GM21723 (cell line): Measurements from ENCODE around the gene HVCN1.
"Not testable (repeated sequence)": the region's sequence is repeated elsewhere in the genome, so short reads cannot be mapped to it uniquely, and the experiment has no call there.

Experiments used
- ATAC-seq: cut with Tn5 transposase; IDR thresholded peaks from one replicate; pipeline ENCODE4 v1.9.1; 2021; ENCODE audit warnings: mild to moderate bottlenecking, moderate library complexity; ENCODE audit not compliant: unreplicated experiment

Gene HVCN1

DNA sequence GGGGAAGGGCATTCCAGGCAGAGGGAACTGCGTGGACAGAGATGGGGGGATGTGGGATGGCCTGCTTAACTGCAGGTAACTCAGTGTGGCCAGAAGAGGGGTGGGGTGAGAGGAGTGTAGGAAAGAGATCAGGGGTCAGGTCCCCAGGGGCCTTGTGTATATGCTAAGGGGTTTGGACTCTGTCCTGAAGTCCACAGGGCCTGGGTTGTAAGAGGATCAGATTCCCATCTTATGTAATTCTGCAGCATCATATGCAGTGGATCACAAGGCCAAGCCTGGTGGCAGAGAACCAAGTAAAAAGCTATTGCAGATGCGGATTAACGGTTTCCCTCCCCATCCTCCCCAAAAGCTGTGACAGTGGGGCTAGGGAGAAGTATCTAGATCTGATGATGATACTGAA is 66.3 kb downstream of the HVCN1 start:
- no peak for ATAC-seq

DNA sequence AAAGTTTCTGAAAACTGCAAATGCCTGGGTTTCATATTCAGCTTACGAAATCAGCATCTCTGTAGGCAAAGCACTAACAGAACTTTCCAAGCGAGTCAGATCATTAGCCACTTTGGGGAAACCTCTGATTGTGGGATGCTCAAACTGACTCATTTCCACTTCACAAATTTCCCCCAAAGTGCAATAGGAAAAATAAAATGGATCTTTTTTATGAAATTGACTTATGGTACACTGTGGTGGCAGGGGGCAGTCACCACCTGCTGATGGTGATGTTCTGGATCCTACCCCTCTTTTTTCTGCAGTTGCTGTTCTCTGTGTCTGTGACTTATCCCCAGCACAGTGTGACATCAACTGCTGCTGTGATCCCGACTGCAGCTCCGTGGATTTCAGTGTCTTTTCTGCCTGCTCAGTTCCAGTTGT is 69.4 kb downstream of the HVCN1 start:
- ATAC-seq: peak; percentile 63

DNA sequence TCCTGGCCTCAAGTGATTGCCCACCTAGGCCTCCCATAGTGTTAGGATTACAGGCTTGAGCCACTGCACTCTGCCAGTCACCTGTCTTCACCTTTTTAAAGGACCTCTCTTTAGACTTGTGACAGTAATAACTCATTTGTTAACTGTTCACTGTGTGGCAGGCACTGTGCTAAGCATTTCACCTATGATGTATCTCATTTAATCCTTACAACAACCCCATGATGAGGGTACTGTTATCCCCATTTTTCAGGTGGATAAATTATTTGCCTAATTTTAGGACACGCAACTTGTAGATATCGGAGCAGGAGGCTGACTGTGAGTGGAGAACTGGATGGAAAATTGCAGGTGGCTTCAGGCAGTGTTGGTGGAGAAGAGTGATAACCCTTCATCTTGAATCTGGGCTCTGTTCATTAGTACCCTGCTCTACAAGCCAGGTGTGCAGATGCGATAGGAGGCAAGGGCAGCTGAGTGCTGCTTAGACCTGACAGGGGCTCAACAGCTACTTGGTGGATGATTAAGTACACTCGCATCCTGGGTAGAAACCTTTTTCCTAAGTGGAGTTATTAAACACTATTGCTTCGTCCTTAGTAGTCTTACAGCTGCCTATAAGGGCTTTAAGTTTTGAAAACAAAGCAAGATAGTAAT is 72.3 kb downstream of the HVCN1 start:
- no peak for ATAC-seq

DNA sequence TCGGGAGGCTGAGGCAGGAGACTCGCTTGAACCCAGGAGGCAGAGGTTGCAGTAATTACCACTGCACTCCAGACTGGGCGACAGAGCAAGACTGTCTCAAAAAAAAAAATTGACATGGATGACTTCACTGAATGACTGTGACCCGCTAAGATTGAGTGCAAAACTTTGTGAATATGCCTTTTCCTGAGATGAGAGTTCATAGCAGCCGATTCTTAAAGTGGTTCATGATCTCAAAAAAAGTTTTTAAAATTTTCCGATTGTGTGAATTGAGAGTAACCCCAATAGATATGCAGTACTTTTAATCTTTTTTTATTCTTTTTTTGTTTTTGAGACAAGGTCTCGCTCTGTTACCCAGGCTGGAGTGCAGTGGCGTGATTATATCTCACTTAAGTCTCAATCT is 73.7 kb downstream of the HVCN1 start:
- no peak for ATAC-seq

DNA sequence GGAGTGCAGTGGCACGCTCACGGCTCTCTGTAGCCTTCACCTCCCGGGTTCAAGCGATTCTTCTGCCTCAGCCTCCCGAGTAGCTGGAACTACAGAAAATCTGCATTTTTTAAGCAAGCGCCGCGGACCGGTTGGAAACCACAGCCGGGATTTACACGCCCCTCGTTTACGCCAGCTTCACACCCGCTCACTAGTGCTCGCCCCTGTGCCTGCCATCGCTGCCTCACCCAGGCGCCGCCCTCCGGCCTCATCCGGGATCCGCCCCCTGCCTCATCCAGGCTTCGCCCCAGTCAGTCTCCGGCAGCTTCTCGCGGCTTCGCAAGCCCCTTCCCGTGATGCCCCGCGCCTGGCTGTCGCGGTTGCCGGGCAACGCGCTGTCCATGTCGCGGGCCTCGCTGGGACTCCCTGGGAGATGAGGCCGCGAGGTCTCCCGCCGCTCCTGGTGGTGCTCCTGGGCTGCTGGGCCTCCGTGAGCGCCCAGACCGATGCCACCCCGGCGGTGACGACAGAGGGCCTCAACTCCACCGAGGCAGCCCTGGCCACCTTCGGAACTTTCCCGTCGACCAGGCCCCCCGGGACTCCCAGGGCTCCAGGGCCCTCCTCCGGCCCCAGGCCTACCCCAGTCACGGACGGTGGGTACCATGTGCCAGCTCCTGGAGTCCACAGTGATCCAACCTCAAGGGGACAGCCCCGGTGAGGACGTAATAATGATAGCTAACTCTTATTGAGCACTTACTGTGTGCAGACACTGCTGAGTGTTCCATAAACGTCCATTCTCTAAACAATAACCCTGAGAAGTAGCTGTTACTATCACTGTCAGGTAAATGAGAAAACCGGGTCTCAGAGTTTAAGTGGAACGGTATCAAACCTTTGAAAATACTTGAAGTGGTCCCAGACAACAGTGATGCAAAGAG is 74.9 kb downstream of the HVCN1 start, which contains the start of gene TCTN1:
Gene TCTN1, plus strand, starts transcription at position 359 of the 914 bp plus-strand sequence. Its CDS starts 54 bp downstream, at position 413.
- peak; percentile 91 for ATAC-seq

DNA sequence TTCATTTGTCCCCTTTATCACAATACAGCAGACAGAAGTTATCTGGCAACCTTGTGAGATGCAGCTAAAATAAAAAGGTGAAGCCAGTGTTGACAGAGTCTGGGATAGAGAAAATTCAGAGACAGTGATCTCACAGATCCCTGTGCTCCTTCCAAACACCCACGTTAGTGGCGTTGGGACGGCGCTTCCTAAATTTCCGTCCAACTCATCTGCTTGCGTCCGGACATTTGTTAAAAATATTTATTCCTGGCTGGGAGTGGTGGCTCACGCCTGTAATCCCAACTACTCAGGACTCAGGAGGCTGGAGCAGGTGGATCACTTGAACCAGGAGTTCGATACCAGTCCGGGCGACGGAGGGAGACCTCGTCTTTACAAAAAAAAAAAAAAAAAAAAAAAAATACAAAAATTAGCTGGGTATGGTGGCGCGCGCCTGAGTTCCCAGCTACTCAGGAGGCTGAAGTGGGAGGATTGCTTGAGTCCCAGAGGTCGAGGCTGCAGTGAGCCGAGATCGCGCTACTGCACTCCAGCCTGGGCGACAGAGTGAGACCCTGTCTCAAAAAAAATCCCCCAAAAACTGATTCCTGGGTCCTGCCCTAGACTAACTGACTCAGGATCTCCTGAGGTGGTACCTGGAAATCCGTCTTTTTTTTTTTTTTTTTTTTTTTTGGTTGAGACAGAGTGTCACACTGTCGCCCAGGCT is 75.7 kb downstream of the HVCN1 start:
- no peak for ATAC-seq

DNA sequence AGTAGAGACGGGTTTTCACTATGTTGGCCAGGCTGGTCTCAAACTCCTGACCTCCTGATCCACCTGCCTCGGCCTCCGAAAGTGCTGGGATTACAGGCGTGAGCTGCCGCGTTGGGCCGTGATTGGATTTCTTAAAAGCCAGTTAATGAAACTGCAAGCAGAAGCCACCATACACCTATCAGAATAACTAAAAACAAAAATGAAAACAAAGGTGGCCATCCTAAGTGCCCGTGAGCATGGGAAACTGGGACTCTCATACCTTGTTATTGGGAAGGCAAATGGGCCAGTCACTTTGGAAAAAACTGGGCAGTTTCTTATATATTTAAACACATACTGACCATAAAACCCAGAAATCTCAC is 82.7 kb downstream of the HVCN1 start:
- no peak for ATAC-seq

DNA sequence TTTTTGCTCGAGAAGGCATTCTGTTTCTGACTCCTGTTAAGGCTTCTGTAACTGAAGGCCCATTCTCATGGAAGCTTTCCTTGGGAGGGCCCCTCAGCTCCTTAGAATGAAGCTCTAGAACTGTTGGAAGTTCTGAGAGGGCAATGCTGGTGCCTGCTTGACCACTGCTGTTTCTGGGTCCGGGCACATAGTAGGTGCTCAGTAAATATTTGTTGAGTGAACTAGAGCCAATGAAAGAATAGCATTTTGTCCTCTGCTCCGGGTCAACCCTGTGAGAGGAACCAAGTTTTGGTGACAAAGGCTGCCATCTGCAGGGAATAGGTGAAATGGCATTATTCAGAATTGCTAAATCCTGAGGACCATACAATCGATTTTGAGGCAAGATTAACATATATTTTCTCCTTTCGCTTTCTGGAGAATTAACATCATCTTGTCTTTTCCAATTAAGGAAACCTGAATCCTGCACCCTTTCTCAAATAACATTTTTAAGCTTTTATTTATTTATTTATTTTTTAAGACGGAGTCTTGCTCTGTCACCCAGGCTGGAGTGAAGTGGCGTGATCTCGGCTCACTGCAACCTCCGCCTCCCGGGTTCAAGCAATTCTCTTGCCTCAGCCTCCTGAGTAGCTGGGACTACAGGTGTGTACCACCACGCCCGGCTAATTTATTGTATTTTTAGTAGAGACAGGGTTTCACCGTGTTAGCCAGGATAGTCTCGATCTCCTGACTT is 86.7 kb downstream of the HVCN1 start:
- not testable (repeated sequence) for ATAC-seq

DNA sequence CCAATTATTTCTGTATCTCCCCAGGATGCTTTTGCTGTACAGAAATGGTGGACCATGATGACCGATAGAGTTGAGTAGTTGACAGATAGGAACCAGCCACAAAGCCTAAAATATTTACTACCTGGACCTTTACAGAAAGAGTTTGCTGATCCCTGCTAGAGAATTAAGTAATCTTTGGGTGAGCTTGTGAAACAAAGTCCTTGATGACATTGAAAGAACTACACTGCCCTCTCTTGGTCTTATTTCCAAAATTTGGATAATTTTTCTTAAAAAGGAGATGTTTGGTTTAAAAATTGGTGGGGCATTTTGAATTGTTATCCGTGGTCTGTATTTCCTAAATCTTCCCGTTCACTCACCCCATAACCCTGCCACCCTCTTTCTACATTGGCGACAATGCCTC is 88.7 kb downstream of the HVCN1 start:
- ATAC-seq: no peak

DNA sequence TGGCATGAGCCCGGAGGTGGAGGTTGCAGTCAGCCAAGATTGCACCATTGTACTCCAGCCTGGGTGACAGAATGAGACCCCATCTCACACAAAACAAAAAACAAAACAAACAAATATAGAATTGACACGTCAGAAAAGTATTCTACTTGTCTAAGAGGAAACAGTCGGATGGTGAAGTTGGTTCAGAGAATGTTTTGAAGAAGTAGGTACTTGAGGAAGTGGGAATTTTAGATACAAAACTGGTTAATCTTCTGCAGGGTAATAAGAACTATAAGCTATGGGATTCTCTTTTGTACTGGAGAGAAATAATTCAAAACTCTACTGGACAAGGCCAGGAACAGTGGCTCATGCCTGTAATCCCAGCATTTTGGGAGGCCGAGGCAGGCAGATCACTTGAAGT is 89.6 kb downstream of the HVCN1 start:
- no peak for ATAC-seq
